Mesendoderm (in vitro differentiated cells): ENCODE results near the gene METTL27.
A peak's percentile ranks its signal among the peaks of the same experiment; 100 is the strongest.
"Not testable (repeated sequence)": the region's sequence is repeated elsewhere in the genome, so short reads cannot be mapped to it uniquely, and the experiment has no call there.

Experiments
- DNase-seq: peaks from one replicate; pipeline ENCODE4 v3.0.0; 2013
- H2AK5ac ChIP-seq: 2 replicates; pipeline ENCODE4 v1.6.1; 2013; ENCODE audit warnings: low read length, inconsistent platforms
- H2BK120ac ChIP-seq: 2 replicates; pipeline ENCODE4 v1.6.1; 2013; ENCODE audit warnings: low read depth, mild to moderate bottlenecking, low read length, moderate library complexity, mixed read lengths
- H2BK15ac ChIP-seq: replicated peaks from 2 replicates; pipeline ENCODE4 v1.6.1; 2013; ENCODE audit warnings: low read depth, mild to moderate bottlenecking, moderate library complexity
- H2BK5ac ChIP-seq: 2 replicates; pipeline ENCODE4 v1.6.1; 2013; ENCODE audit warnings: low read length, inconsistent platforms
- H3K18ac ChIP-seq: 2 replicates; pipeline ENCODE4 v1.6.1; 2013; ENCODE audit warnings: mild to moderate bottlenecking, low read length, mixed read lengths
- H3K23ac ChIP-seq: one replicate; pipeline ENCODE4 v1.6.1; 2013; ENCODE audit warnings: low read length
- H3K27ac ChIP-seq: 2 replicates; pipeline ENCODE4 v1.5.1; 2013; ENCODE audit warnings: low read depth, mild to moderate bottlenecking, inconsistent platforms, low read length, moderate library complexity
- H3K27me3 ChIP-seq: 2 replicates; pipeline ENCODE4 v1.6.1; 2013; ENCODE audit warnings: low read length, control low read depth, mild to moderate bottlenecking, inconsistent platforms; ENCODE audit not compliant: insufficient read depth, poor library complexity
- H3K36me3 ChIP-seq: 2 replicates; pipeline ENCODE4 v1.6.1; 2013; ENCODE audit warnings: low read length, inconsistent platforms; ENCODE audit not compliant: control insufficient read depth, insufficient read depth
- H3K4ac ChIP-seq: one replicate; pipeline ENCODE4 v1.6.1; 2013; ENCODE audit warnings: low read depth, mild to moderate bottlenecking, low read length, moderate library complexity
- H3K4me1 ChIP-seq: 2 replicates; pipeline ENCODE4 v1.6.1; 2013; ENCODE audit warnings: low read depth, low read length, inconsistent platforms; ENCODE audit not compliant: control insufficient read depth
- H3K4me2 ChIP-seq: 2 replicates; pipeline ENCODE4 v1.6.1; 2013; ENCODE audit warnings: low read length
- H3K4me3 ChIP-seq: 2 replicates; pipeline ENCODE4 v1.5.1; 2013; ENCODE audit warnings: mild to moderate bottlenecking, low read length
- H3K56ac ChIP-seq: one replicate; pipeline ENCODE4 v1.6.1; 2013; ENCODE audit warnings: low read length
- H3K79me1 ChIP-seq: 2 replicates; pipeline ENCODE4 v1.6.1; 2013; ENCODE audit warnings: low read length, inconsistent platforms
- H3K79me2 ChIP-seq: 2 replicates; pipeline ENCODE4 v1.6.1; 2013; ENCODE audit warnings: mild to moderate bottlenecking, low read length; ENCODE audit not compliant: control insufficient read depth, insufficient read depth
- H3K9ac ChIP-seq: 2 replicates; pipeline ENCODE4 v1.6.1; 2013; ENCODE audit warnings: low read length, inconsistent platforms
- H4K5ac ChIP-seq: one replicate; pipeline ENCODE4 v1.6.1; 2013; ENCODE audit warnings: low read length
- H4K8ac ChIP-seq: one replicate; pipeline ENCODE4 v1.6.1; 2013; ENCODE audit warnings: low read depth, mild to moderate bottlenecking, control low read depth, low read length, moderate library complexity
- WGBS: extraction: QIAGEN DNeasy Blood & Tissue Kit; methylation state at CpG from one replicate; pipeline ENCODE4 v1.1.7; 2013; ENCODE audit warnings: low lambda C conversion rate, missing lambda C conversion rate; ENCODE audit not compliant: insufficient coverage; ENCODE audit errors: extremely low coverage; 5-methylcytosine and 5-hydroxymethylcytosine counted together

The METTL27 gene

GRCh38 chr7:73838642-73839041 is 3.7 kb downstream of the METTL27 start:
- Histone ChIP-seq H4K5ac (no peak overlapping the region), H3K9ac (no peak overlapping the region), H3K23ac (no peak overlapping the region), H3K4me2 (no peak overlapping the region), H3K27me3 (no peaks in the 10 kb centered on the region), H2BK120ac (no peak overlapping the region), H2BK5ac (no peak overlapping the region), H3K79me2 (no peaks in the 10 kb centered on the region), H3K4ac (no peak overlapping the region), H3K36me3 (no peaks in the 10 kb centered on the region), H3K4me3 (no peak overlapping the region), H3K79me1 (no peaks in the 10 kb centered on the region), H4K8ac (no peak overlapping the region), H3K4me1 (no peaks in the 10 kb centered on the region), H3K27ac (no peak overlapping the region), H3K56ac (peak overlapping the region; percentile 15), H2AK5ac (no peak overlapping the region), H3K18ac (no peak overlapping the region), H2BK15ac (no peak overlapping the region)
- no peak for DNase-seq
- WGBS: no CpG with 5 or more reads among the region's 6 CpGs

GRCh38 chr7:73837167-73837566 is 5.1 kb downstream of the METTL27 start:
- H3K23ac ChIP-seq, H3K56ac ChIP-seq, H3K79me1 ChIP-seq, H3K18ac ChIP-seq, H3K4ac ChIP-seq, H3K4me1 ChIP-seq, H3K36me3 ChIP-seq, H2BK5ac ChIP-seq, H2BK15ac ChIP-seq, H3K4me3 ChIP-seq, H2AK5ac ChIP-seq, H3K9ac ChIP-seq, H2BK120ac ChIP-seq, H4K5ac ChIP-seq, H4K8ac ChIP-seq, H3K4me2 ChIP-seq, H3K79me2 ChIP-seq, H3K27me3 ChIP-seq, DNase-seq, H3K27ac ChIP-seq: not testable (repeated sequence)

GRCh38 chr7:73834626-73835191 is 7.6 kb downstream of the METTL27 start:
- WGBS: no CpG with 5 or more reads among the region's 11 CpGs
- no peaks in the 10 kb centered on the region for H3K27me3 ChIP-seq
- H3K4me1 ChIP-seq: peaks cover 13% of the 10 kb centered on the region
- H2AK5ac ChIP-seq: no peak overlapping the region
- H4K8ac ChIP-seq: no peak overlapping the region
- no peak overlapping the region for H3K56ac ChIP-seq
- H4K5ac ChIP-seq: no peak overlapping the region
- H3K4me3 ChIP-seq: no peak overlapping the region
- no peak overlapping the region for H2BK120ac ChIP-seq
- H2BK15ac ChIP-seq: no peak overlapping the region
- H3K23ac ChIP-seq: no peak overlapping the region
- no peak overlapping the region for H2BK5ac ChIP-seq
- no peak overlapping the region for H3K9ac ChIP-seq
- no peak overlapping the region for H3K4ac ChIP-seq
- no peak overlapping the region for H3K18ac ChIP-seq
- H3K4me2 ChIP-seq: no peak overlapping the region
- H3K36me3 ChIP-seq: no peaks in the 10 kb centered on the region
- H3K27ac ChIP-seq: no peak overlapping the region
- DNase-seq: no peak
- no peaks in the 10 kb centered on the region for H3K79me2 ChIP-seq
- H3K79me1 ChIP-seq: no peaks in the 10 kb centered on the region

GRCh38 chr7:73833251-73833919 is 8.9 kb downstream of the METTL27 start:
- H2AK5ac ChIP-seq: no peak overlapping the region
- WGBS: no CpG with 5 or more reads among the region's 13 CpGs
- H3K9ac ChIP-seq: no peak overlapping the region
- H3K4me1 ChIP-seq: peaks cover 13% of the 10 kb centered on the region
- no peak overlapping the region for H3K23ac ChIP-seq
- peak overlapping the region; percentile 68 for H3K56ac ChIP-seq
- no peak overlapping the region for H4K8ac ChIP-seq
- DNase-seq: peak; percentile 81
- no peak overlapping the region for H3K4me3 ChIP-seq
- no peak overlapping the region for H2BK120ac ChIP-seq
- H3K27me3 ChIP-seq: no peaks in the 10 kb centered on the region
- no peaks in the 10 kb centered on the region for H3K36me3 ChIP-seq
- H4K5ac ChIP-seq: no peak overlapping the region
- no peak overlapping the region for H3K18ac ChIP-seq
- no peak overlapping the region for H3K4me2 ChIP-seq
- H3K79me1 ChIP-seq: no peaks in the 10 kb centered on the region
- H2BK15ac ChIP-seq: no peak overlapping the region
- H3K27ac ChIP-seq: no peak overlapping the region
- no peaks in the 10 kb centered on the region for H3K79me2 ChIP-seq
- no peak overlapping the region for H3K4ac ChIP-seq
- H2BK5ac ChIP-seq: no peak overlapping the region

GRCh38 chr7:73832806-73833205 is 9.5 kb downstream of the METTL27 start:
- peak overlapping the region; percentile 68 for H3K56ac ChIP-seq
- no peak overlapping the region for H2BK15ac ChIP-seq
- peak overlapping the region; percentile 13 for H3K18ac ChIP-seq
- H4K5ac ChIP-seq: no peak overlapping the region
- no peak overlapping the region for H3K23ac ChIP-seq
- DNase-seq: no peak
- H3K36me3 ChIP-seq: no peaks in the 10 kb centered on the region
- H2AK5ac ChIP-seq: no peak overlapping the region
- no peaks in the 10 kb centered on the region for H3K27me3 ChIP-seq
- H3K4me3 ChIP-seq: no peak overlapping the region
- no peak overlapping the region for H3K4me2 ChIP-seq
- H3K4ac ChIP-seq: peak overlapping the region; percentile 5
- H3K79me1 ChIP-seq: no peaks in the 10 kb centered on the region
- no peaks in the 10 kb centered on the region for H3K79me2 ChIP-seq
- peaks cover 16% of the 10 kb centered on the region for H3K4me1 ChIP-seq
- no peak overlapping the region for H4K8ac ChIP-seq
- no peak overlapping the region for H3K9ac ChIP-seq
- no peak overlapping the region for H2BK5ac ChIP-seq
- WGBS: no CpG with 5 or more reads among the region's 13 CpGs
- peak overlapping the region; percentile 40 for H3K27ac ChIP-seq
- H2BK120ac ChIP-seq: no peak overlapping the region
